Thyroid gland (tissue), 4 donors: ENCODE measurements around the gene SLC5A9. TPM values are rescaled to one million over a fixed set of nuclear protein-coding genes. Genes with fewer than 3 reads are reported as not detected.

ENCODE experiments used
- DNase-seq, 2 donors: peaks; one replicate each; pipeline ENCODE4 v3.0.0-alpha.2; 2019
- H3K27ac ChIP-seq, 3 donors: fragments of 200-600 bp; sonication (generic); 1 replicate in 2 of 3; 2 replicates in 1 of 3; pipeline ENCODE4 v1.5.1; 2016 to 2019; ENCODE audit warnings: mild to moderate bottlenecking in 1 of 3, moderate library complexity in 1 of 3
- H3K27me3 ChIP-seq: fragments of 200-600 bp; sonication (generic); one replicate; pipeline ENCODE4 v1.5.1; 2019
- H3K36me3 ChIP-seq, 2 donors: fragments of 200-600 bp; sonication (generic); one replicate each; pipeline ENCODE4 v1.5.1; 2016 to 2019
- H3K4me1 ChIP-seq, 2 donors: fragments of 200-600 bp; sonication (generic); one replicate each; pipeline ENCODE4 v1.5.1; 2017 to 2019
- H3K4me3 ChIP-seq, 3 donors: fragments of 200-600 bp; sonication (generic); replicated peaks in 1 of 3; 1 replicate in 2 of 3; 2 replicates in 1 of 3; pipeline ENCODE4 v1.5.1; 2016; ENCODE audit warnings: mild to moderate bottlenecking in 1 of 3
- H3K9me3 ChIP-seq: fragments of 200-600 bp; sonication (generic); one replicate; pipeline ENCODE4 v1.5.1; 2017
- CTCF ChIP-seq, 6 experiments: fragments of 200-600 bp in 3 of 6; fragments of 450-650 bp in 3 of 6; sonication (generic) in 3 of 6; IDR thresholded peaks; one replicate each; pipeline ENCODE4 v1.5.1; 2016 to 2019; ENCODE audit warnings: antibody characterized with exemption in 6 of 6, mild to moderate bottlenecking in 2 of 6, inconsistent platforms in 1 of 6, moderate library complexity in 1 of 6
- POLR2A ChIP-seq, 2 donors: fragments of 450-650 bp; IDR thresholded peaks; one replicate each; pipeline ENCODE4 v1.6.1; 2017; ENCODE audit warnings: antibody characterized with exemption in 2 of 2, mild to moderate bottlenecking in 2 of 2, moderate library complexity in 1 of 2
- WGBS, 2 donors: methylation state at CpG; one replicate each; pipeline ENCODE4 v1.1.5; 2017; 5-methylcytosine and 5-hydroxymethylcytosine counted together
- intact Hi-C: fragments of 100-400 bp; cut with DNase I; formaldehyde crosslinking; loops from one replicate; pipeline ENCODE4 v1.15.1; 2023
- total RNA-seq, 4 donors: library from RNA; depleted of rRNA; stranded (reverse); fragments of >200 nt; gene quantifications; one replicate each; pipeline ENCODE4 v1.2.3, GENCODE V29; 2016

Gene SLC5A9
- total RNA-seq, 4 donors from 2014 or later = not detected

GRCh38 chr1:48205522-48205921, 17.0 kb upstream of the SLC5A9 start:
- no peaks in the 10 kb centered on the region for H3K27me3 ChIP-seq
- H3K27ac ChIP-seq = no peak overlapping the region
- H3K36me3 ChIP-seq = no peaks in the 10 kb centered on the region
- H3K4me1 ChIP-seq = no peaks in the 10 kb centered on the region
- TF ChIP-seq CTCF (IDR thresholded peaks at IDR 0.05) = no peak
- no peak for TF ChIP-seq POLR2A (IDR thresholded peaks at IDR 0.05)
- intact Hi-C loops = no loop called here
- no peaks in the 10 kb centered on the region for H3K9me3 ChIP-seq
- 85 to 86% methylated on average over 5 of the region's 5 CpGs for WGBS, 2 donors
- no peak overlapping the region for H3K4me3 ChIP-seq
- DNase-seq = no peak

GRCh38 chr1:48206371-48206770, 16.1 kb upstream of the SLC5A9 start:
- H3K9me3 ChIP-seq = no peaks in the 10 kb centered on the region
- no peak for DNase-seq
- H3K4me3 ChIP-seq = no peak overlapping the region
- intact Hi-C loops = no loop called here
- H3K4me1 ChIP-seq = no peaks in the 10 kb centered on the region
- H3K27ac ChIP-seq = no peak overlapping the region
- TF ChIP-seq CTCF (IDR thresholded peaks at IDR 0.05) = no peak
- no peak for TF ChIP-seq POLR2A (IDR thresholded peaks at IDR 0.05)
- no peaks in the 10 kb centered on the region for H3K27me3 ChIP-seq
- H3K36me3 ChIP-seq = no peaks in the 10 kb centered on the region
- WGBS, 2 donors = 53 to 75% methylated on average over 5 of the region's 5 CpGs

- Histone ChIP-seq H3K36me3 (no peaks in the 10 kb centered on the region), H3K4me1 (no peaks in the 10 kb centered on the region), H3K27ac (no peak overlapping the region), H3K9me3 (no peaks in the 10 kb centered on the region), H3K4me3 (no peak overlapping the region), H3K27me3 (no peaks in the 10 kb centered on the region)
- DNase-seq = no peak
- intact Hi-C loops = no loop called here
- 57 to 68% methylated on average over 3 of the region's 3 CpGs for WGBS, 2 donors
- TF ChIP-seq POLR2A (IDR thresholded peaks at IDR 0.05) (no peak), CTCF (IDR thresholded peaks at IDR 0.05) (no peak)
Measured at GRCh38 chr1:48207131-48207530, 15.4 kb upstream of the SLC5A9 start.

- Histone ChIP-seq H3K4me3 (no peak overlapping the region), H3K4me1 (no peaks in the 10 kb centered on the region), H3K36me3 (no peaks in the 10 kb centered on the region), H3K9me3 (no peaks in the 10 kb centered on the region), H3K27ac (no peak overlapping the region), H3K27me3 (no peaks in the 10 kb centered on the region)
- DNase-seq = no peak
- 96 to 97% methylated on average over 3 of the region's 3 CpGs for WGBS, 2 donors
- TF ChIP-seq POLR2A (IDR thresholded peaks at IDR 0.05) = no peak
- no peak for TF ChIP-seq CTCF (IDR thresholded peaks at IDR 0.05)
- intact Hi-C loops = no loop called here
Measured at GRCh38 chr1:48207536-48208075, 14.9 kb upstream of the SLC5A9 start.

- no peak for TF ChIP-seq CTCF (IDR thresholded peaks at IDR 0.05)
- no peak for TF ChIP-seq POLR2A (IDR thresholded peaks at IDR 0.05)
- no peaks in the 10 kb centered on the region for H3K9me3 ChIP-seq
- DNase-seq = no peak
- intact Hi-C loops = no loop called here
- 82 to 87% methylated on average over 12 of the region's 12 CpGs for WGBS, 2 donors
- H3K4me1 ChIP-seq = no peaks in the 10 kb centered on the region
- no peaks in the 10 kb centered on the region for H3K36me3 ChIP-seq
- no peak overlapping the region for H3K27ac ChIP-seq
- H3K4me3 ChIP-seq = no peak overlapping the region
- H3K27me3 ChIP-seq = no peaks in the 10 kb centered on the region
Measured at GRCh38 chr1:48208251-48208650, 14.3 kb upstream of the SLC5A9 start.
